Peyer's patch (tissue), 4 donors: Measurements from ENCODE around the gene IPO4. TPM values are rescaled to one million over a fixed set of nuclear protein-coding genes. Genes with fewer than 3 reads are reported as not detected.

Experiments used
- DNase-seq, 3 donors: peaks; one replicate each; pipeline ENCODE4 v3.0.0-alpha.2; 2017 to 2019
- H3K27ac ChIP-seq, 4 donors: fragments of 200-600 bp; sonication (generic); one replicate each; pipeline ENCODE4 v1.5.1; 2016 to 2019
- H3K27me3 ChIP-seq, 2 donors: fragments of 200-600 bp; sonication (generic); one replicate each; pipeline ENCODE4 v1.5.1; 2019
- H3K36me3 ChIP-seq, 3 donors: fragments of 200-600 bp; sonication (generic); one replicate each; pipeline ENCODE4 v1.5.1; 2016 to 2019
- H3K4me1 ChIP-seq, 4 donors: fragments of 200-600 bp; sonication (generic); one replicate each; pipeline ENCODE4 v1.5.1; 2016 to 2019
- H3K4me3 ChIP-seq, 4 donors: fragments of 200-600 bp; sonication (generic); 1 replicate in 3 of 4; 2 replicates in 1 of 4; pipeline ENCODE4 v1.5.1; 2016 to 2019; ENCODE audit warnings: mild to moderate bottlenecking in 1 of 4
- H3K9me3 ChIP-seq, 4 donors: fragments of 200-600 bp; sonication (generic); one replicate each; pipeline ENCODE4 v1.5.1; 2016 to 2019; ENCODE audit warnings: mild to moderate bottlenecking in 1 of 4
- POLR2A ChIP-seq, 2 donors: fragments of 450-650 bp; IDR thresholded peaks; one replicate each; pipeline ENCODE4 v1.5.1; 2017; ENCODE audit warnings: antibody characterized with exemption in 2 of 2, mild to moderate bottlenecking in 2 of 2, moderate library complexity in 2 of 2
- total RNA-seq, 4 donors: library from RNA; depleted of rRNA; stranded (reverse); fragments of >200 nt; gene quantifications; one replicate each; pipeline ENCODE4 v1.1.0, GENCODE V29; 2016
- TF ChIP-seq, protein P1 (sequence below), 6 experiments: fragments of 450-650 bp in 4 of 6; fragments of 200-600 bp in 2 of 6; sonication (generic) in 1 of 6; IDR thresholded peaks; one replicate each; pipeline ENCODE4 v1.5.1; 2017 to 2019; ENCODE audit warnings: antibody characterized with exemption in 6 of 6, mild to moderate bottlenecking in 3 of 6, moderate library complexity in 1 of 6

IPO4 gene
- total RNA-seq, 4 donors from 2014 or later = 12.8 to 56.9 (median 34.2) TPM

DNA sequence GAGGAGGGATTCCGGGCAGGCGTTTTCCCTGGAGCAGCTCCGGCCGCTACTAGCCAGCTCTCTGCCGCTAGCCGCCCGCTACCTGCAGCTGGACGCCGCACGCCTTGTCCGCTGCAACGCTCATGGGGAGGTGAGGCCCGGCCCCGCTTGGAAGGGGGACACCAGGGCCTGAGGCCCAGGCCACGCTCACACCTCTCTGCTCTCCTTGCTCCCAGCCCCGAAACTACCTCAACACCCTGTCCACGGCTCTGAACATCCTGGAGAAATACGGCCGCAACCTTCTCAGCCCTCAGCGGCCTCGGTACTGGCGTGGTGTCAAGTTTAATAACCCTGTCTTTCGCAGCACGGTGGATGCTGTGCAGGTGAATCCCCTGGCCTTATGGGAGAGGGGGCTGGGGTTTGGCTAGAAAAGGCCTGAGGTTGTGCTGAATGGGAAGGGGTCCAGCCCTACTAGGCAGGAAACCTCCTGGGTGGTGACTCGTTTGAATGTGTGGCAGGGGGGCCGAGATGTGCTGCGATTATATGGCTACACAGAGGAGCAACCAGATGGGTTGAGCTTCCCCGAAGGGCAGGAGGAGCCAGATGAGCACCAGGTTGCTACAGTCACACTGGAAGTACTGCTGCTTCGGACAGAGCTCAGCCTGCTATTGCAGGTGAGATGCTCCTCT lies 40.7 kb downstream of the IPO4 start:
- Histone ChIP-seq H3K27me3 (no peaks in the 10 kb centered on the region), H3K4me1 (peaks cover 0 to 38% (median 13%) of the 10 kb centered on the region in 4 donors), H3K27ac (peak overlapping the region; percentile 80 to 96 (median 94)), H3K36me3 (peaks cover 0 to 43% (median 2%) of the 10 kb centered on the region in 3 donors), H3K9me3 (no peaks in the 10 kb centered on the region), H3K4me3 (peak overlapping the region; percentile 73 to 96 (median 78))
- TF ChIP-seq, protein P1, sequence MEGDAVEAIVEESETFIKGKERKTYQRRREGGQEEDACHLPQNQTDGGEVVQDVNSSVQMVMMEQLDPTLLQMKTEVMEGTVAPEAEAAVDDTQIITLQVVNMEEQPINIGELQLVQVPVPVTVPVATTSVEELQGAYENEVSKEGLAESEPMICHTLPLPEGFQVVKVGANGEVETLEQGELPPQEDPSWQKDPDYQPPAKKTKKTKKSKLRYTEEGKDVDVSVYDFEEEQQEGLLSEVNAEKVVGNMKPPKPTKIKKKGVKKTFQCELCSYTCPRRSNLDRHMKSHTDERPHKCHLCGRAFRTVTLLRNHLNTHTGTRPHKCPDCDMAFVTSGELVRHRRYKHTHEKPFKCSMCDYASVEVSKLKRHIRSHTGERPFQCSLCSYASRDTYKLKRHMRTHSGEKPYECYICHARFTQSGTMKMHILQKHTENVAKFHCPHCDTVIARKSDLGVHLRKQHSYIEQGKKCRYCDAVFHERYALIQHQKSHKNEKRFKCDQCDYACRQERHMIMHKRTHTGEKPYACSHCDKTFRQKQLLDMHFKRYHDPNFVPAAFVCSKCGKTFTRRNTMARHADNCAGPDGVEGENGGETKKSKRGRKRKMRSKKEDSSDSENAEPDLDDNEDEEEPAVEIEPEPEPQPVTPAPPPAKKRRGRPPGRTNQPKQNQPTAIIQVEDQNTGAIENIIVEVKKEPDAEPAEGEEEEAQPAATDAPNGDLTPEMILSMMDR (IDR thresholded peaks at IDR 0.05) = no peak
- TF ChIP-seq POLR2A (IDR thresholded peaks at IDR 0.05) = no peak
- no peak for DNase-seq

DNA sequence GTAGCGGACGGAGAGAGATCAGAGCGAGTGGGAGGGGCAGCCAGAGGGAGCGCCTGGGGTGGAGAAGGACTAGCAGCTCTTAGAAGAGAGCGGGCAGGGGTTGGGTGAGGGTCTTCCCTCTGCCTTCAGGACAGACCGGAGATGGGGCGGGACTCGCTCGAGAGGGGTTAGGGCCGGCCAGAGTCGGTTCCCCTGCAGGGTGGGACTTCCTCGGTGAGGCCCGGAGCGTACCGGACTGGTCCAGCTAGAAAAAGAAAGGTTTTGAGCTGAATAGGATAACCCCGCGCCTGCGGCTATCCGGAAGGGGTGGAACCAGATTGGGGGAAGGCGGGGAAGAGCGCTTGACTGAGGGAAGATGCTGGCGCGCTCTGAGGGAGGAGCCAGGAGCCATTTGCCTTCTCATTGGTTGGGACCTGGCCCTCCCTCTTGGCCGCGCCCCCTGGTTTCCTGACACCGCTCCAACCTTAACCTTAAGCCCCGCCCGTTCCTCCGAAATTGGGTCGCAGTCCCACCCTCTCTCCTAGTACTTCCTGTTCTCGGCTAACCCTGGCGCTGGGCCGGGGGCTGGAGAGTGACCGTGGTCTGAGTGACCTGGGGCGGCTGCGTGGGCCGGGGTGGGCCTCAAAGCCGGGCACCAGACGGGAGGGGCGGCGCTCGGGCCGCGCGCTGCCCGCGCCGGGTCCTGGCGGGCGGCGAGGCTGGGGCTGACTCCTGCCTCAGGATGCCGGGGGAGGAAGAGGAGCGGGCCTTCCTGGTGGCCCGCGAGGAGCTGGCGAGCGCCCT lies 41.4 kb downstream of the IPO4 start, which contains the start of gene RNF31:
Gene RNF31, plus strand, starts transcription at position 521 of the 783 bp plus-strand sequence. Its CDS starts 201 bp downstream, at position 722.
- Histone ChIP-seq H3K27ac (peak within 1 kb of the TSS; percentile 80 to 96 (median 94)), H3K27me3 (no peaks in the 10 kb centered on the region), H3K4me1 (peaks cover 0 to 45% (median 15%) of the 10 kb centered on the region in 4 donors), H3K9me3 (no peaks in the 10 kb centered on the region), H3K4me3 (peak within 1 kb of the TSS; percentile 73 to 96 (median 78)), H3K36me3 (peaks cover 0 to 36% (median 2%) of the 10 kb centered on the region in 3 donors)
- TF ChIP-seq, protein P1 (IDR thresholded peaks at IDR 0.05) = no peak
- peak; percentile 38 to 54 for TF ChIP-seq POLR2A (IDR thresholded peaks at IDR 0.05)
- DNase-seq = peak; percentile 98 to 99 (median 99)

DNA sequence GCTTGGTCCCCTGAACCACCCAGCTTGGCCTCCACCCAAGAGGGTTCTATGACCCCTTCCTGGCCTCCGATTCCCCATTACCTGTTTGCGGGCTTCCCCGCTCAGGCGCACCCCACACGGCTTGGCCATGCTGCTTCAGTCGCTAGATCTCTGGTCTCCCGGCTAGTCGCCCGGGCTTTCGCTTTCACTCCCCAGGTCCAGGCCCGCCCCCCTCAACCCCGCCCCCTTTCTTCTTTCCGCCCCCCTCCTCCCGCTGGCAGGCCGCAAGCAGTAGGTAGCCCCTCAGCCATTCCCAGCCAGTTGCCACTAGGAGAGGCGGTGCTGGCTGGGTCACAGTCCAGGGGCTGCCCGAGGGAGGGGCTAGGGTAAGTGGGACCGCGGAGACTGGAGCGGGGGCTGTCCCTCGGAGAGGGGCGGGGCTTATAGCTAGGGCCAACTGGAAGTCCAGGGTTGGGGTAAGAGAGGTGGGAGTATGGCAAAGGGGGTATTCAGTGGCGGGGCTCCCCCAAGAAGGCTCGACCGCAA lies 42.1 kb downstream of the IPO4 start, which contains the start of gene PSME2:
Gene PSME2, minus strand, starts transcription at position 158 of the 525 bp plus-strand sequence. Its CDS starts 29 bp downstream, at position 129.
- peak; percentile 95 to 98 (median 97) for DNase-seq
- no peaks in the 10 kb centered on the region for H3K27me3 ChIP-seq
- H3K27ac ChIP-seq = peak within 1 kb of the TSS; percentile 80 to 96 (median 94)
- H3K36me3 ChIP-seq = peaks cover 0 to 30% (median 1%) of the 10 kb centered on the region in 3 donors
- H3K4me3 ChIP-seq = peak within 1 kb of the TSS; percentile 73 to 96 (median 78)
- TF ChIP-seq, protein P1 (IDR thresholded peaks at IDR 0.05) = no peak
- TF ChIP-seq POLR2A (IDR thresholded peaks at IDR 0.05) = peak; percentile 36 to 73
- H3K4me1 ChIP-seq = peaks cover 0 to 48% (median 16%) of the 10 kb centered on the region in 4 donors
- no peaks in the 10 kb centered on the region for H3K9me3 ChIP-seq

GRCh38 chr14:24145690-24146452 lies 42.7 kb downstream of the IPO4 start:
- Histone ChIP-seq H3K27me3 (no peaks in the 10 kb centered on the region), H3K9me3 (no peaks in the 10 kb centered on the region), H3K4me3 (peak overlapping the region; percentile 73 to 96 (median 78)), H3K4me1 (peaks cover 0 to 48% (median 16%) of the 10 kb centered on the region in 4 donors), H3K36me3 (peaks cover 0 to 23% (median 0%) of the 10 kb centered on the region in 3 donors), H3K27ac (peak overlapping the region; percentile 80 to 96 (median 94))
- no peak for TF ChIP-seq POLR2A (IDR thresholded peaks at IDR 0.05)
- TF ChIP-seq, protein P1 (IDR thresholded peaks at IDR 0.05) = no peak
- DNase-seq = no peak

GRCh38 chr14:24145219-24145618 lies 43.4 kb downstream of the IPO4 start:
- Histone ChIP-seq H3K4me3 (peak overlapping the region; percentile 73 to 96 (median 78)), H3K27me3 (no peaks in the 10 kb centered on the region), H3K27ac (peak overlapping the region; percentile 80 to 96 (median 94)), H3K36me3 (peaks cover 0 to 17% (median 0%) of the 10 kb centered on the region in 3 donors), H3K9me3 (no peaks in the 10 kb centered on the region), H3K4me1 (peaks cover 0 to 49% (median 18%) of the 10 kb centered on the region in 4 donors)
- DNase-seq = no peak
- no peak for TF ChIP-seq POLR2A (IDR thresholded peaks at IDR 0.05)
- TF ChIP-seq, protein P1 (IDR thresholded peaks at IDR 0.05) = no peak
